RWPE2 (cell line): ENCODE results near the gene FAM98A.

Source experiments
- ATAC-seq: fragments of 200-7000 bp; cut with Tn5 transposase; 3 replicates; pipeline ENCODE4 v1.9.1; 2021; ENCODE audit warnings: low read depth
- DNase-seq: peaks from one replicate; pipeline ENCODE4 v3.0.0-alpha.2; 2020; ENCODE audit warnings: low spot score
- H3K27ac ChIP-seq: fragments of 450-650 bp; 2 replicates; pipeline ENCODE4 v1.5.1; 2017; ENCODE audit warnings: mild to moderate bottlenecking; ENCODE audit not compliant: poor library complexity, severe bottlenecking
- H3K27me3 ChIP-seq: fragments of 250-450 bp; sonication (Bioruptor Pico); 2 replicates; pipeline ENCODE4 v1.5.1; 2021; ENCODE audit warnings: mild to moderate bottlenecking, moderate library complexity; ENCODE audit not compliant: insufficient read depth, poor library complexity, severe bottlenecking
- H3K36me3 ChIP-seq: fragments of 250-450 bp; sonication (Bioruptor Pico); 2 replicates; pipeline ENCODE4 v1.5.1; 2020; ENCODE audit warnings: low read depth, mild to moderate bottlenecking, moderate library complexity
- H3K4me1 ChIP-seq: fragments of 250-450 bp; sonication (Bioruptor Pico); 2 replicates; pipeline ENCODE4 v1.5.1; 2021; ENCODE audit warnings: mild to moderate bottlenecking, moderate library complexity; ENCODE audit not compliant: insufficient read depth, poor library complexity, severe bottlenecking
- H3K4me3 ChIP-seq: fragments of 250-450 bp; sonication (Bioruptor Pico); 2 replicates; pipeline ENCODE4 v1.5.1; 2021; ENCODE audit warnings: mild to moderate bottlenecking, moderate library complexity; ENCODE audit not compliant: severe bottlenecking
- H3K9me3 ChIP-seq: fragments of 250-450 bp; sonication (Bioruptor Pico); 2 replicates; pipeline ENCODE4 v1.5.1; 2021; ENCODE audit warnings: mild to moderate bottlenecking, moderate library complexity; ENCODE audit not compliant: severe bottlenecking
- CTCF ChIP-seq: fragments of 450-650 bp; IDR thresholded peaks from one replicate; pipeline ENCODE4 v1.5.1; 2017; ENCODE audit warnings: mild to moderate bottlenecking, moderate library complexity; ENCODE audit not compliant: poor library complexity, severe bottlenecking

Gene FAM98A

GRCh38 chr2:33599175-33599942 lies at the start of gene FAM98A:
TSS of gene FAM98A (minus strand) at chr2:33599299. CDS start at chr2:33599221, 78 bp downstream.
- ATAC-seq = peak; percentile 88
- Histone ChIP-seq H3K27ac (peak within 1 kb of the TSS; percentile 33), H3K36me3 (peaks cover 11% of the 10 kb centered on the region; the same call in 1 of the 2 replicates), H3K4me1 (peaks cover 15% of the 10 kb centered on the region), H3K27me3 (no peaks in the 10 kb centered on the region), H3K4me3 (peak within 1 kb of the TSS; percentile 86), H3K9me3 (no peaks in the 10 kb centered on the region)
- TF ChIP-seq CTCF = peak; percentile 9
- DNase-seq = peak; percentile 98

GRCh38 chr2:33645861-33646260 lies 46.8 kb upstream of the FAM98A start:
- Histone ChIP-seq H3K9me3 (no peaks in the 10 kb centered on the region), H3K27ac (no peak overlapping the region), H3K4me3 (no peak overlapping the region), H3K27me3 (no peaks in the 10 kb centered on the region), H3K4me1 (no peaks in the 10 kb centered on the region), H3K36me3 (no peaks in the 10 kb centered on the region)
- no peak for DNase-seq
- TF ChIP-seq CTCF = no peak
- 0 out of 3 replicates have a peak, but pooled peaks have one; percentile 25 for ATAC-seq

GRCh38 chr2:33644215-33644614 lies 45.1 kb upstream of the FAM98A start:
- H3K27me3 ChIP-seq = no peaks in the 10 kb centered on the region
- H3K4me3 ChIP-seq = no peak overlapping the region
- H3K4me1 ChIP-seq = no peaks in the 10 kb centered on the region
- no peak for TF ChIP-seq CTCF
- ATAC-seq = no peak
- no peaks in the 10 kb centered on the region for H3K9me3 ChIP-seq
- no peaks in the 10 kb centered on the region for H3K36me3 ChIP-seq
- no peak for DNase-seq
- no peak overlapping the region for H3K27ac ChIP-seq

- ATAC-seq (no peak), DNase-seq (no peak)
Observed at GRCh38 chr2:33636001-33636400, 36.9 kb upstream of the FAM98A start.

More at GRCh38 chr2:33636001-33636400, 36.9 kb upstream of the FAM98A start:
- H3K9me3 ChIP-seq = no peaks in the 10 kb centered on the region
- no peak overlapping the region for H3K4me3 ChIP-seq
- no peak overlapping the region for H3K27ac ChIP-seq
- TF ChIP-seq CTCF = no peak
- H3K36me3 ChIP-seq = no peaks in the 10 kb centered on the region
- H3K27me3 ChIP-seq = no peaks in the 10 kb centered on the region
- H3K4me1 ChIP-seq = no peaks in the 10 kb centered on the region
